Kidney (tissue), 14 donors: ENCODE results near the gene PLCH2. TPM values are rescaled to one million over a fixed set of nuclear protein-coding genes. Genes with fewer than 3 reads are reported as not detected.

Experiments used
- DNase-seq, 5 donors: peaks; one replicate each; pipeline ENCODE4 v3.0.0-alpha.2; 2013 to 2020
- FAIRE-seq: peaks from 2 replicates; lab custom pipeline; 2012; peaks lifted over from hg19 to GRCh38; lab: Jason Lieb, UNC
- H3K27ac ChIP-seq, 2 donors: one replicate each; pipeline ENCODE4 v1.7.0; 2013; ENCODE audit warnings: low read depth in 2 of 2, low read length in 2 of 2, inconsistent platforms in 1 of 2
- H3K27me3 ChIP-seq: one replicate; pipeline ENCODE4 v1.7.1; 2013; ENCODE audit warnings: low read length, inconsistent platforms; ENCODE audit not compliant: control insufficient read depth, insufficient read depth
- H3K36me3 ChIP-seq, 3 donors: one replicate each; pipeline versions ENCODE4 v1.7.0 to v1.7.1; 2013; ENCODE audit warnings: low read length in 3 of 3, control low read depth in 1 of 3, inconsistent platforms in 1 of 3; ENCODE audit not compliant: insufficient read depth in 3 of 3, control insufficient read depth in 2 of 3
- H3K4me1 ChIP-seq, 3 donors: one replicate each; pipeline versions ENCODE4 v1.7.0 to v1.7.1; 2013; ENCODE audit warnings: low read length in 3 of 3, inconsistent platforms in 1 of 3, low read depth in 1 of 3; ENCODE audit not compliant: control insufficient read depth in 2 of 3, insufficient read depth in 2 of 3
- H3K4me3 ChIP-seq, 3 donors: one replicate each; pipeline versions ENCODE4 v1.7.0 to v1.8.1; 2013; ENCODE audit warnings: low read length in 3 of 3, control low read depth in 1 of 3, inconsistent platforms in 1 of 3
- H3K9ac ChIP-seq, 3 donors: one replicate each; pipeline versions ENCODE4 v1.7.0 to v1.7.1; 2013; ENCODE audit warnings: low read length in 3 of 3, control low read depth in 1 of 3, inconsistent platforms in 1 of 3
- H3K9me3 ChIP-seq, 3 donors: one replicate each; pipeline versions ENCODE4 v1.7.0 to v1.7.1; 2013; ENCODE audit warnings: low read length in 3 of 3, control low read depth in 1 of 3, inconsistent platforms in 1 of 3; ENCODE audit not compliant: control insufficient read depth in 2 of 3, insufficient read depth in 1 of 3
- CTCF ChIP-seq: IDR thresholded peaks from 3 replicates; pipeline ENCODE4 v1.5.1; 2012; ENCODE audit warnings: mild to moderate bottlenecking, moderate library complexity, borderline replicate concordance; ENCODE audit not compliant: insufficient read depth; ENCODE audit errors: extremely low read depth
- intact Hi-C: fragments of 100-400 bp; cut with DNase I; formaldehyde crosslinking; loops from one replicate; pipeline ENCODE4 v1.11.1; 2022
- polyA plus RNA-seq: library from polyadenylated mRNA; stranded (reverse); fragments of 350-450 nt; fragmentation: Illumina TruSeq; extraction: RNeasy Lipid Tissue Mini Kit (QIAGEN cat#74804); gene quantifications from one replicate; pipeline ENCODE4 v1.2.3, GENCODE V29; 2014; ENCODE audit warnings: low read depth, low replicate concordance; ENCODE audit not compliant: insufficient read depth
- total RNA-seq: library from RNA; stranded (reverse); fragmentation: NEBNext Ultra II Directional; extraction: Animal tissue kit (Norgen Biotek cat#: 25700); gene quantifications from one replicate; pipeline ENCODE4 v1.2.1, GENCODE V29; 2021
- donor health status: control.
- donor health status: control.
- donor health status: control.
- donor health status: control.
- donor health status: control.
- donor health status: DM: yes; HTN: yes; CAD: no.
- donor health status: Normal renal cell carcinoma (clear cell type).

The PLCH2 gene
- total and polyA plus RNA-seq, 2 donors from 2014 or later, result 7.4 to 8.7 TPM

- peaks cover 0 to 30% (median 11%) of the 10 kb centered on the region in 3 donors for H3K4me1 ChIP-seq
- FAIRE-seq (no peak), DNase-seq (peak in 1 of 5 donors; percentile 75)
- H3K27me3 ChIP-seq, result peaks cover 10% of the 10 kb centered on the region
- no peak overlapping the region for H3K27ac ChIP-seq
- TF ChIP-seq CTCF, result no peak
- H3K9ac ChIP-seq, result no peak overlapping the region
- no peaks in the 10 kb centered on the region for H3K36me3 ChIP-seq
- H3K9me3 ChIP-seq, result no peaks in the 10 kb centered on the region
- H3K4me3 ChIP-seq, result no peak overlapping the region
- intact Hi-C loops, result no loop called here
These were observed 51.9 kb downstream of the PLCH2 start for GRCh38 chr1:2528016-2528415.

- no peak overlapping the region for H3K9ac ChIP-seq
- intact Hi-C loops, result no loop called here
- no peaks in the 10 kb centered on the region for H3K36me3 ChIP-seq
- FAIRE-seq (no peak), DNase-seq (no peak)
- no peak overlapping the region for H3K27ac ChIP-seq
- H3K4me3 ChIP-seq, result no peak overlapping the region
- H3K4me1 ChIP-seq, result peaks cover 0 to 30% (median 11%) of the 10 kb centered on the region in 3 donors
- H3K27me3 ChIP-seq, result peaks cover 10% of the 10 kb centered on the region
- H3K9me3 ChIP-seq, result no peaks in the 10 kb centered on the region
- no peak for TF ChIP-seq CTCF
These were observed 52.5 kb downstream of the PLCH2 start for GRCh38 chr1:2528611-2528965.

DNA sequence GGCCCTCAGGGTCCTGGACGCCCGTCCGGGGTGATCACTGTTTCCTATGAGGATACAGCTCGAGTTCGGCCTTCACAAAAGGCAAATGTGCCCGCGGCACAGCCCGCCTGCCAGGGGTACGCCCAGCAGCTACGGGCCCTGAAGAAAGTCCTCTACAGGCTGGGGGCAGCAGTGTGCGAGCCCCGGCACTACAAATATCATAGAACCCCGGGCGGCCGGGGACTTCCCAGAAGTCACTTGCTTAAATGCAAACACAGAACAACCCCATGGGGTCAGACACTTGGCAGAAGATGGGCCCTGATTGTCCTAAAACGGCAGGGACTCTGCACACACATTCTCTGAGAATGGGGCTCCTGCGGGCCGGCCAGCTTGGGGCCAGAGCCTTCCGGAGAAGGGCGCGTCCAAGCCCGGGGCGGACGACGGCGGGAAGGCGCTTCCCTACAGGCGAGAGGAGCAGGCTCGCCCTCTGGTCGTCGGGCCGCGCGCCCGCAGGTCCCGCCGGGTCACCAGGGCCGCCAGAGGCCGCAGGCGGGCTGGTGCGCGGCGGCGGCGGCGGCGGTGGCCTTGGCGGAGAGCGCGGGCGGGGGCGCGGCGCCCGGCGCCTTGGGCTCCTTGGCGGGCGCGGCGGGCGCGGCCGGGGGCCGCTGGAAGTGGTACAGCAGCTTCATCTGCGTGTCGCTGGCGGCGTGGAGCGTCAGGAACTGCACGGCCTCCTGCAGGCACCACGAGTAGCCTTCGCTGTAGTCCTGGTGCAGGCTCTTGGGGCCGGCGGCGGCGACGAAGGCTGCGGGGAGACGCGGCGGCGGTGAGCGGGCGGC, 53.1 kb downstream of the PLCH2 start:
- H3K9ac ChIP-seq, result no peak overlapping the region
- no peak for FAIRE-seq
- H3K9me3 ChIP-seq, result no peaks in the 10 kb centered on the region
- intact Hi-C loops, result no loop called here
- H3K27ac ChIP-seq, result no peak overlapping the region
- H3K4me1 ChIP-seq, result peaks cover 0 to 27% (median 11%) of the 10 kb centered on the region in 3 donors
- H3K36me3 ChIP-seq, result no peaks in the 10 kb centered on the region
- H3K4me3 ChIP-seq, result no peak overlapping the region
- DNase-seq, result no peak
- H3K27me3 ChIP-seq, result peaks cover 10% of the 10 kb centered on the region
- no peak for TF ChIP-seq CTCF
